IMR-90 (cell line): ENCODE results near the gene KIF18A. TPM values are rescaled to one million over a fixed set of nuclear protein-coding genes. Genes with fewer than 3 reads are reported as not detected.

ENCODE experiments used
- ATAC-seq: fragments of 200-7000 bp; cut with Tn5 transposase; 2 replicates; pipeline ENCODE4 v1.9.1; 2020; ENCODE audit warnings: low read depth, mild to moderate bottlenecking, moderate library complexity
- BruUV-seq: library from RNA; stranded (reverse); fragments of 400-500 nt; replicated peaks from 2 replicates; lab custom pipeline; 2021; lab: Mats Ljungman, UMichigan
- CTCF ChIA-PET: fragments of 300-600 bp; formaldehyde crosslinking; extraction: SDS; loops from one replicate; lab custom pipeline; 2021; ENCODE audit warnings: antibody characterized with exemption; lab: Yijun Ruan, JAX
- POLR2A ChIA-PET: fragments of 300-600 bp; sonication (Branson Sonifier 250); formaldehyde crosslinking; loops from one replicate; lab custom pipeline; 2022; ENCODE audit warnings: antibody characterized with exemption; ENCODE audit not compliant: unreplicated experiment; lab: Charles Lee
- DNase-seq: peaks from one replicate; pipeline ENCODE4 v3.0.0; 2013
- H2AFZ ChIP-seq: replicated peaks from 2 replicates; pipeline ENCODE3; 2013; ENCODE audit warnings: low read length, mild to moderate bottlenecking; ENCODE audit not compliant: poor library complexity
- H2AK5ac ChIP-seq: 2 replicates; pipeline ENCODE4 v1.6.1; 2013; ENCODE audit warnings: low read depth, low read length, inconsistent platforms
- H2AK9ac ChIP-seq: replicated peaks from 2 replicates; pipeline ENCODE3; 2013; ENCODE audit warnings: mild to moderate bottlenecking, low read depth, low read length, moderate library complexity; ENCODE audit not compliant: poor library complexity
- H2BK120ac ChIP-seq: 2 replicates; pipeline ENCODE4 v1.6.1; 2013; ENCODE audit warnings: low read depth, low read length, inconsistent platforms
- H2BK15ac ChIP-seq: 3 replicates; pipeline ENCODE4 v1.6.1; 2013; ENCODE audit warnings: low read depth, low read length, inconsistent platforms
- H2BK20ac ChIP-seq: 2 replicates; pipeline ENCODE4 v1.6.1; 2013; ENCODE audit warnings: low read depth, mild to moderate bottlenecking, inconsistent platforms, low read length, moderate library complexity
- H2BK5ac ChIP-seq: 2 replicates; pipeline ENCODE4 v1.6.1; 2013; ENCODE audit warnings: mild to moderate bottlenecking, low read depth, low read length, inconsistent platforms; ENCODE audit not compliant: poor library complexity, severe bottlenecking
- H3K14ac ChIP-seq: replicated peaks from 2 replicates; pipeline ENCODE4 v1.6.1; 2013; ENCODE audit warnings: low read depth, low read length, inconsistent platforms
- H3K18ac ChIP-seq: 2 replicates; pipeline ENCODE4 v1.6.1; 2013; ENCODE audit warnings: low read depth, low read length, control low read depth
- H3K23ac ChIP-seq: 2 replicates; pipeline ENCODE4 v1.6.1; 2013; ENCODE audit warnings: low read depth, low read length, inconsistent platforms
- H3K27ac ChIP-seq: 2 replicates; pipeline ENCODE4 v1.5.1; 2013; ENCODE audit warnings: mild to moderate bottlenecking, control low read depth, low read length; ENCODE audit not compliant: insufficient read depth
- H3K27me3 ChIP-seq: 2 replicates; pipeline ENCODE4 v1.6.1; 2013; ENCODE audit warnings: low read length; ENCODE audit not compliant: control insufficient read depth, insufficient read depth
- H3K36me3 ChIP-seq: 2 replicates; pipeline ENCODE4 v1.6.1; 2013; ENCODE audit warnings: low read length, mixed read lengths; ENCODE audit not compliant: control insufficient read depth, insufficient read depth
- H3K4ac ChIP-seq: 2 replicates; pipeline ENCODE4 v1.6.1; 2013; ENCODE audit warnings: low read depth, low read length, inconsistent platforms
- H3K4me1 ChIP-seq: 2 replicates; pipeline ENCODE4 v1.6.1; 2013; ENCODE audit warnings: low read length, mixed read lengths; ENCODE audit not compliant: control insufficient read depth, insufficient read depth
- H3K4me2 ChIP-seq: 2 replicates; pipeline ENCODE4 v1.6.1; 2013; ENCODE audit warnings: low read depth, mild to moderate bottlenecking, control low read depth, low read length, moderate library complexity
- H3K4me3 ChIP-seq: 2 replicates; pipeline ENCODE4 v1.5.1; 2013; ENCODE audit warnings: low read depth, mild to moderate bottlenecking, control low read depth, low read length, moderate library complexity; ENCODE audit not compliant: insufficient read depth
- H3K56ac ChIP-seq: 2 replicates; pipeline ENCODE4 v1.6.1; 2013; ENCODE audit warnings: low read length, inconsistent platforms; ENCODE audit not compliant: insufficient read depth; ENCODE audit errors: extremely low read depth
- H3K79me1 ChIP-seq, 2 experiments: 2 replicates each; pipeline ENCODE4 v1.6.1; 2013; ENCODE audit warnings: low read length in 2 of 2, inconsistent platforms in 1 of 2, low read depth in 1 of 2
- H3K9ac ChIP-seq: 2 replicates; pipeline ENCODE4 v1.6.1; 2013; ENCODE audit warnings: low read depth, low read length, control low read depth
- H3K9me1 ChIP-seq: 2 replicates; pipeline ENCODE4 v1.6.1; 2013; ENCODE audit warnings: low read length, inconsistent platforms; ENCODE audit not compliant: insufficient read depth
- H3K9me3 ChIP-seq: 2 replicates; pipeline ENCODE4 v1.6.1; 2013; ENCODE audit warnings: low read length; ENCODE audit not compliant: control insufficient read depth, insufficient read depth
- H4K20me1 ChIP-seq: 2 replicates; pipeline ENCODE4 v1.6.1; 2013; ENCODE audit warnings: low read length, inconsistent platforms; ENCODE audit not compliant: insufficient read depth
- H4K5ac ChIP-seq: 2 replicates; pipeline ENCODE4 v1.6.1; 2013; ENCODE audit warnings: mild to moderate bottlenecking, low read depth, low read length, control low read depth
- H4K8ac ChIP-seq, 2 experiments: 2 replicates each; pipeline ENCODE4 v1.6.1; 2013; ENCODE audit warnings: low read depth in 2 of 2, low read length in 2 of 2, control low read depth in 1 of 2, inconsistent platforms in 1 of 2
- H4K91ac ChIP-seq: 2 replicates; pipeline ENCODE4 v1.6.1; 2013; ENCODE audit warnings: low read depth, low read length, inconsistent platforms; ENCODE audit not compliant: insufficient read depth
- CEBPB ChIP-seq: IDR thresholded peaks from 2 replicates; pipeline ENCODE4 v1.6.1; 2012; ENCODE audit warnings: low read depth, low read length, improper control_type of control experiment
- USF2 ChIP-seq: fragments of 150-350 bp; IDR thresholded peaks from 2 replicates; pipeline ENCODE4 v1.6.1; 2017; ENCODE audit warnings: mild to moderate bottlenecking, antibody characterized with exemption, low read length, low read depth
- WGBS, 2 experiments: methylation state at CpG; one replicate each; pipeline versions ENCODE4 v1.1.5 to v1.1.7; 2013; ENCODE audit warnings: missing lambda C conversion rate in 2 of 2; ENCODE audit not compliant: insufficient read length in 1 of 2; ENCODE audit errors: extremely low coverage in 2 of 2; 5-methylcytosine and 5-hydroxymethylcytosine counted together
- dilution Hi-C: fragments of 300-500 bp; cut with HindIII; formaldehyde crosslinking; loops from one replicate; pipeline ENCODE4 v1.14.3; 2018; ENCODE audit warnings: low sequenced_read_pairs; ENCODE audit not compliant: unreplicated experiment
- in situ Hi-C: fragments of 300-500 bp; cut with MboI; formaldehyde crosslinking; loops from 3 replicates; pipeline ENCODE4 v1.14.3; 2019; ENCODE audit warnings: low sequenced_read_pairs, inconsistent platforms, mixed read lengths
- intact Hi-C: fragments of 100-400 bp; cut with micrococcal nuclease; formaldehyde crosslinking; loops from 2 replicates; pipeline ENCODE4 v1.10.0; 2022
- polyA plus RNA-seq, 3 experiments: library from polyadenylated mRNA; depleted of rRNA; stranded (reverse); fragments of >200 nt; gene quantifications; 2 replicates each; pipeline ENCODE4 v1.2.3, GENCODE V29; 2012; ENCODE audit warnings: low replicate concordance in 1 of 3
- total RNA-seq: library from RNA; depleted of rRNA; stranded (reverse); fragments of >200 nt; gene quantifications from 2 replicates; pipeline ENCODE4 v1.2.3, GENCODE V29; 2012
- TF ChIP-seq, protein P1 (sequence below): fragments of 150-350 bp; IDR thresholded peaks from 2 replicates; pipeline ENCODE4 v1.6.1; 2016; ENCODE audit warnings: low read depth, mild to moderate bottlenecking, low read length, moderate library complexity, borderline replicate concordance

The KIF18A gene
- total and polyA plus RNA-seq, 2 of the 4 experiments (the other 2 are of a cell fraction), result 8.9 to 24.4 TPM

DNA sequence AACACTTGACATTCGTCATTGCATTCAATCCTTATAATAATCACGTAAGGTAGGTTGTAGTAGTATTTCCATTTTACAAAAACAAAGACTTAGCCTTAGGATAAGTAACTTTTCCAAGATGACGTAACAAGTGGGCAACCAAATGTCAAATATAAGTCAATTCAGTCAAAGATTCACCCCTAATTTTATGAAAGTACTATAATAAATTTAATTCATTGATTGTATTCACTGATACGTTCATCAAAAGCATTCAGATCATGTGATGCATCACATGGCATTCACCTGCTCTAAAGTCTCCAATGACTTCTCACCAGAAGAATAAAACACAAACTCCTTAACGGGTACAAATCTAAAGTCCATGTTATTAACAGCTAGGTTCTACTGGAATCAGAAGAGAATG, 2.1 kb downstream of the KIF18A start:
- H2BK120ac ChIP-seq, result 0 out of 2 replicates have a peak overlapping the region, but pooled peaks have one; percentile 30
- DNase-seq, result no peak
- ChIA-PET CTCF (no interaction called here), POLR2A (interaction anchor here (0.6 to 0.7 kb wide), 4 partner anchors 358 to 407 kb away, joined by 3 to 16 read pairs (median 10); partner anchors contain the start of gene BDNF)
- ATAC-seq, result no peak
- no peak overlapping the region for H3K18ac ChIP-seq
- H2BK5ac ChIP-seq, result peak overlapping the region; percentile 48
- H3K56ac ChIP-seq, result no peak overlapping the region
- H4K5ac ChIP-seq, result no peak overlapping the region
- H2BK15ac ChIP-seq, result no peak overlapping the region
- no CpG with 5 or more reads among the region's 5 CpGs for WGBS, 2 experiments
- H3K4ac ChIP-seq, result no peak overlapping the region
- intact Hi-C loops (loop anchor here (5.0 kb wide), 2 partner anchors 421 to 591 kb away; no protein-coding TSS in a partner anchor), dilution Hi-C loops (no loop called here), in situ Hi-C loops (loop anchor here (10.0 kb wide), 2 partner anchors 401 to 1229 kb away; partner anchors contain the start of gene BDNF)
- no TSS peak for BruUV-seq
- no peak overlapping the region for H2AFZ ChIP-seq
- no peaks in the 10 kb centered on the region for H3K36me3 ChIP-seq
- H2BK20ac ChIP-seq, result no peak overlapping the region
- no peak overlapping the region for H4K91ac ChIP-seq
- H3K23ac ChIP-seq, result peak overlapping the region; percentile 11; the same call in 1 of the 2 replicates
- H3K27me3 ChIP-seq, result no peaks in the 10 kb centered on the region
- H3K79me1 ChIP-seq, result peaks cover 2 to 26% of the 10 kb centered on the region in 2 experiments; a peak in 2 of 4 replicates
- peak; percentile 37; the same call in 1 of the 2 replicates for TF ChIP-seq CEBPB
- peak; percentile 88 for TF ChIP-seq USF2
- TF ChIP-seq, protein P1, sequence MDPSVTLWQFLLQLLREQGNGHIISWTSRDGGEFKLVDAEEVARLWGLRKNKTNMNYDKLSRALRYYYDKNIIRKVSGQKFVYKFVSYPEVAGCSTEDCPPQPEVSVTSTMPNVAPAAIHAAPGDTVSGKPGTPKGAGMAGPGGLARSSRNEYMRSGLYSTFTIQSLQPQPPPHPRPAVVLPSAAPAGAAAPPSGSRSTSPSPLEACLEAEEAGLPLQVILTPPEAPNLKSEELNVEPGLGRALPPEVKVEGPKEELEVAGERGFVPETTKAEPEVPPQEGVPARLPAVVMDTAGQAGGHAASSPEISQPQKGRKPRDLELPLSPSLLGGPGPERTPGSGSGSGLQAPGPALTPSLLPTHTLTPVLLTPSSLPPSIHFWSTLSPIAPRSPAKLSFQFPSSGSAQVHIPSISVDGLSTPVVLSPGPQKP, result no peak
- H3K9me1 ChIP-seq, result no peaks in the 10 kb centered on the region
- no peaks in the 10 kb centered on the region for H3K9me3 ChIP-seq
- no peaks in the 10 kb centered on the region for H4K20me1 ChIP-seq
- H3K14ac ChIP-seq, result no peak overlapping the region
- no peaks in the 10 kb centered on the region; the same call in 1 of the 2 replicates for H3K4me1 ChIP-seq
- H3K9ac ChIP-seq, result no peak overlapping the region
- no peak overlapping the region for H2AK5ac ChIP-seq
- H3K4me3 ChIP-seq, result no peak overlapping the region
- peak overlapping the region; percentile 66; the same call in 1 of the 2 replicates for H3K4me2 ChIP-seq
- no peak overlapping the region; a peak in 1 of 4 replicates for H4K8ac ChIP-seq
- H3K27ac ChIP-seq, result no peak overlapping the region
- H2AK9ac ChIP-seq, result no peak overlapping the region
